GM21381 (cell line): ENCODE data around the gene CROCC2.

Source experiments
- ATAC-seq: cut with Tn5 transposase; IDR thresholded peaks from one replicate; pipeline ENCODE4 v1.9.1; 2021; ENCODE audit warnings: mild to moderate bottlenecking, moderate library complexity; ENCODE audit not compliant: unreplicated experiment

The CROCC2 gene

DNA sequence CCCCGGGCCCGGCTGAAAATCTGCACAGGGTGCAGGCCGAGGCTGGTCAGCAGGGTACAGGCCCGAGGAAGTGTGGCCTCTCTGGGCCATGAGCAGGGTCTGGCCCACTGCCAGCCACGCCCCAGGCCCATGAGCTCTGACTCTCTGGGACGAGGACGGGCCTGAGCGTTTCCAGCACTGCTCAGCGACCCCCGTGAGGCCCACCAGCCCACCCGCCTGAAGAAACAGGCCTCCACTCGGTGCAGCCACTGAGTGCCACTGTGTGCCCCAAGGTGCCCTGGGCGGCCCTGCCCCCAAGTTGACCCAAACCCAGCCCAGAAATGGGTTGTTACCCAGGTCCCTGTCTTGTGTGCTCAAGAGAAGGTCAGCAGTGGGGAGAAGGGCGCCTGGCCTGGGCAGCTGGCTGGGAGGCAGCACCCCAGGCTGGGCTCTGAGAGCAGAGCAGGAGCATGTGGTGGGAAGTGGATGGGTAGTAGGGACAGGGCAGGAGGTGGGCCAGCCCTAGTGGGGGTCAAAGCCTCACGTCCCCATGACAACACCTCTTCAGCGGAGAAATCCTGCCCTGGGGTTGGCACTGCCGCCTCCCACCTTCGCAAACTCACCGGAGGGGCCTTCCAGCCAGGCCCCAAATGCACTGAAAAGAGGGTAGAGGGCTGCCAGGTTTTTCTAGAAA lies 90.2 kb downstream of the CROCC2 start:
- ATAC-seq: no peak

DNA sequence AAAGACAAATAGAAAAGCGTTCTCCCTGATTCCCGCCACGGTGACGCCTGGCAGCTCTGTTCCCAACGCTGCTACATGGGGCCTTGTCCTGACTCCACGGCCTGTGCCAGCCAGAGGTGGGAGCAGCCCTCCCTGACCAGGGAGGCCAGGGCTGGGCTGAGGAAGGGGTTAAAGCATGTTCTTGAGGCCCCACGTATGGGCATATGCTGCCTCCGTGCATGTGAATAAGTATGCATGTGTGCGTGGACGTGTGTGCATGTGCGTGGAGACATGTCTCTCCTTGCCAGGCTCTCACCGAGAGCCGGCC lies 90.7 kb downstream of the CROCC2 start:
- ATAC-seq: no peak

DNA sequence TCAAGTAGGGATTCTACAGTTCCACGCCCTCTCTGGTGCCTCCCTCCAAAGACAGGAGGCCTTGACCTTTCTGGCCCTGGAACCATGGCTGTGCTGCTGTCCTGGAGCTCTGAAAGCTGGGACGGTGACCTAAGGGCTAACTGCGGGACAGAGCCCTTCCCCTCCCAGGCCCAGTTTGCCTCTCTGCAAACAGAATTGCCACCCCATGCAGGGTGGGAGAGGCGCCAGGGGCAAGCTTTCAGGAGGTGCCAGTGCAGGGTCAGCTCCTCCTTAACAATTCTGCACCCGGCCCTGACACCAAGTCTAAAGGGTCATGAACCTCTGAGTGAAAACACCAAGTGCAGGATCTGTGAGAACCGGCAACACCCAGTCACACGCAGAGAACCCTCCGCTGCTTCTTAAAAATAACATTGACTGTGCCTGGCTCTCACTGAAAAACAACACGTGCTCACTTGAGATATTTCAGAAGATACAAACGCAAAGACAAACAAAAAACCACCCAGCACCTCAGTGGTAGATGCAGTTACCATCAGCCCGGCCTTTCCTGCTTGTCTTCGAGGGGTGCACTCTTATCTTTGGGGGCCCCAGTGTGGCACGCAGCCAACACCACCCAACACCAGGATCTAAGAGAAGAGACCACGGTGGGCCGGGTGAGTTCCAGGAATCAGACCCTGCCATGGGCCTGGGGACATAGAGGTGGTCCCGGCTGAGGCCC lies 91.2 kb downstream of the CROCC2 start:
- no peak for ATAC-seq

DNA sequence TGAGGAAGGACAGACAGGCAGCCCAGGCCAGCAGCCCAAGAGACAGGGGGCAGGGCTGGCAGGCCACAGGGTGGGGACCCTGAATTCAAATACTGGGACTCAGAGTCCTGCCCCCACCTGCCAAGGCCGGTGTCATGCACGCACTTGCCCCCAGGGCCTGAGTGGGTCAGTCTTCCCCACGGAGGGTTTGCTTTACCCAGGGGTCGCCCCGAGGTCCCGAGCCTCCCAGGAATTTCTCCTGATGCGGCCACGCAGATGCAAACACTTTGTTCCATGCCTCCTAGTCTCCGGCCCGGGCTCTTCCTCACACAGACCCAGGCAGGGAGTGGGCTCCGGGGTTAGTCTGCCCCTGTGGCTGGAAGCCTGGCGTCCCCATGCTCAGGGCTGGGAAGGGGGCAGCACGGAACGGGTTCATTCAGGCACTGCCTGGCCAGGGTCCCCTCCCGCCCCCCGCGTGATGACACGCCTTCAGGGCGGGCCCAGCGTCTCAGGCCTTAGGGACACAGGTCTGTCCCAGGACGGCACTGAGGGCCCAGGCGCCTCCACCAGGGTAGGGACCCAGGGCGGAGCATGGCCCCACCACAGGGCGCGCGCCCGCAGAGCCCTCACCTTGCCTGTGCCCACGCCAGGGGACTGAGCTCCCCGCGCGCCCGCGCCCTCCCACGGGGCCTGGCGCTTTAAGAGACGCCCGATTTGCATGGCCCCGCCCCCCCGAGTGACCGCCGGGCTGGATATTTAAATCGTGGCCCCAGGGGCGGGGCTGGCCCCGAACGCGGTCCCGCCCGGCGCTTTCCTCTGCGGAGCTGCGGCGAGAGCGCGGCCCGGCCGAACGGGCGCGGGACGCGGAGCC lies 91.9 kb downstream of the CROCC2 start, which contains the start of gene SNED1:
Gene SNED1 (plus strand): TSS at position 763 of the 850 bp plus-strand sequence. CDS start 220 bp downstream, outside the sequence.
- ATAC-seq: no peak

DNA sequence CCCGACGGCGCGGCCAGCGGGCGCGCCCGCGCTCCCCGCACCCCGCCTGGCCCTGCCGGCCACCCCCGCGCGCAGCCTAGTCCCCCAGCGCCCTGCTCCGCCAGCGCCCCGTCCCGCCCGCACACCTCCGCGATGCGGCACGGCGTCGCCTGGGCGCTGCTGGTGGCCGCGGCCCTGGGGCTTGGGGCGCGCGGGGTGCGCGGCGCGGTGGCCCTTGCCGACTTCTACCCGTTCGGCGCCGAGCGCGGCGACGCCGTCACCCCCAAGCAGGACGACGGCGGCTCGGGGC lies 92.5 kb downstream of the CROCC2 start:
- no peak for ATAC-seq

DNA sequence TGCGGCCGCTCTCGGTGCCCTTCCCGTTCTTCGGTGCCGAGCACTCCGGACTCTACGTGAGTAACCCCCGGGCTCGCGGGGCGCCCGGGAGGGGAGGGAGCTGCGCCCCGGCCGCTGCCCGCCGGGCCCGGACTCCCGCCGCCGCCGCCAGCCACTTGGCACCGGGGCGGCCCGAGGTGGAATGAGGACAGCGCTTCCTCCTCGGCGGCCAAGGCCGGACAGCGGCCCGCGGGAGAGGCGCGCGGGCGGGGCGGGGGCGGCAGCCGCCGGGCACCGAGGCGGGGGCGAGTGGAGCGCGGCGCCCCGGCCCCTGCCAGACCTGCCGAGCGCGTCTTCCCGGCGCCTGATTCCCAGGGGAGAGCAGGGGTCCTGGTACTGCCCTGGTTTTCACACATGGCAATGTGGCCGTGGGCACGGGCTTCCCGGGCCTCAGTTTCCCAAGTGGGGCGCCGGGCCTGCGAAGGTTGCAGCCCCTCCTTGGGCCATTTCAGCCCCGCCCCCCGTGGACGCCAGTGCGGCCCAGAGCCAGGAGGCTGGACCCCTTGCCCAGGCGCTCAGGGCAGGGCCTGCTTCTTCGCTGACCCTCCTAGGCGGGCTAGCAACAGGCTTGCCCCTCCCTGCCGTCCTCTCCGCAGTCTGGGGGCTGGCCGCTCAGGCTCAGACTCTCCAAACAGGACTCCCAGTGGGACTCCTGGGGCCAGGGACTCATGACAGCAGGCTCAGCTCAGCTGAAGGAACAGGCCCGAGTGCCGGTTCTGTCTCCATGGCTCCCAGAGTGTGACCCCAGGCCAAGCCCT lies 93.1 kb downstream of the CROCC2 start:
- no peak for ATAC-seq

DNA sequence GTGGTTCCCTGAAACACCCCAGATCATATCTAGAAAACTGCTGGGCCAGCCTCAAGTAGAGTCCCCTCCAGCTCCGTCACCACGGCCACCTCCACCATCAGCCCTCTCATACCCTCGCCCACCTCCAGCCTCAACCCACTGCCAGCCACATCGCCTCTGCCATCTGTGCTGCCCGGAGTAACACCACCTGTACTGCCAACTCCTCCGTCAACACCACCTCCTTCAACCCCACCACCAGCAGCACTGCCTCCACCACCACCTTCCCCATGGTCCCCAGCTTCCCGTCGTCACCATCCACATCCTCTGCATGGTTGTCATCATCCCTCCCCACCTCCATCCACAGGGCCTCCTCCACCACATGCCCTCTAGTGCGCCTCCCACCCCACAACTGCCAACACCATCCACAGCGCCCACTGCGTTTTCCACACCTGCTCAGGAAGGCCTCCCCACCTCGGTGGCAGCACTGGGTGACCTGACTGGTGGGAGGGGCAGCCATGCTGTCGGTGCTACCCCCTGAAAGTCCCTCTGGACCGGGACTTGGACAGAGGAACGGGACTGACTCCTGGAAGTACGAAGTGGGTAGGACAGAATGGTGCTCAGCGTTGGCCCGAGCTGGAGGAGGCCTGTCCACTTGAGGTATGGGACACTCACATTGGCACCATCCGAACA lies 93.9 kb downstream of the CROCC2 start:
- ATAC-seq: no peak

DNA sequence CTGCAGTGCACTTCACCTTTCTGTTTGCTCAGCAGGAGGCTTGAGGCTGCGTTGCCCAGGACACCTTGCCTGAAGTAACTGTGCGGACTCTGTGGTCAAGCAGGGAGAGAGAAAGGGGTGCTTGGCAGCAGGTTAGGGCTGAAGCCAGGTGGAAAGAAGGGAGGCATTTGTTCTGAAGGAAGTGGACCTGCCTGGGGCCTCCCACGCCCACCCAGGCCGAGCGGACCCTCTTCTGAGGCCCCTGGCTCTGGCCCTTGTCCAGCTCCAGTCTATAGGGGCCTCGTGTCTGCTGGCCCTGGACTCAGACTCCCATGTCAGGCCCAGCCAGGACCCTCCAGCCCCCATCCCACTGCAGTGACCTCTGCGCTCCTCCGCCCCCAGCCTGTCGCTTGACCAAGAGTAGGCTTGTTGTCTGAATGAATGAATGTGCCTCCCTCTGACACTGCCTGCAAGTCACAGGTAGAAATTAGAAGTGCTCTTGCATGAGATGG lies 94.7 kb downstream of the CROCC2 start:
- no peak for ATAC-seq

DNA sequence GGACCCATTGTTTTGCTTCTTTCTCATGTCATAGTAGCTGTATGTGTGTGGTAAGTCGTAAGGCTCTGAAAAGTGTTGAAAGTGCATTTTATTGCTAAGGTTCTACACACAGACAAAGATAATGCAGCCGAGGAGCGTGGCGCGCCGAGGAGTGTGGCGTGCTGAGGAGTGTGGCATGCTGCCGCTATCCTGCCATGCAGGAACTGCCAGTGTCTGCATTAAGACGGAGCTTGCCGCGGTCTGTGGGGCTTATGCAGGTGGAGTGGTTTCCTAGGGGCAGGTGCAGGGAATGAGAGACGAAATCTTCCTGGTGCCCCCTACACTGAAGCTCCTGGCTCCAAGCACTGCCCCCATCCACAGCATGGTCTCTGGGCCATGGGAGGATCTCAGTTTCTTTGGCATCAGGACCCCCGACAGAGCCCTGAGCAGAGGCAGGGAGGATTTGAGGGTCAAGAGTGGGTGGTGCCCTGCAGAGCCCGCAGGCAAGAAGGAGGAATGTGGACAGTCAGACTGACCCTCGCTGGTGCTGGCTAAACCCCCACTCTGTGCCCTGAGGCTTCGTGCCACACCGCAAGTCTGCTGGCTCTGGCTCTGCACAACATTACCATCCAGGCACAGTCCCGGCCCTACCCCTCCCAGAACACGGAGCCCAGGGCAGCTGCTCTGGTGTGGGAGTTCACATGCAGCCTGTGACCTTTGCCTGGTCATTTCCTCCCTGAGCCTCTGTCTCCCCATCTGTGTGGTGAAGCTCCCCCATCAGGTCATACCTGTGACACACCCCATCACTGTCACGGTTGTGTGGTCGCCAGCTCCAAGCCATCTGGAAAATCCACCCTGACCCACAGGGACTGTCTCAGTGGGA lies 95.5 kb downstream of the CROCC2 start:
- ATAC-seq: no peak

DNA sequence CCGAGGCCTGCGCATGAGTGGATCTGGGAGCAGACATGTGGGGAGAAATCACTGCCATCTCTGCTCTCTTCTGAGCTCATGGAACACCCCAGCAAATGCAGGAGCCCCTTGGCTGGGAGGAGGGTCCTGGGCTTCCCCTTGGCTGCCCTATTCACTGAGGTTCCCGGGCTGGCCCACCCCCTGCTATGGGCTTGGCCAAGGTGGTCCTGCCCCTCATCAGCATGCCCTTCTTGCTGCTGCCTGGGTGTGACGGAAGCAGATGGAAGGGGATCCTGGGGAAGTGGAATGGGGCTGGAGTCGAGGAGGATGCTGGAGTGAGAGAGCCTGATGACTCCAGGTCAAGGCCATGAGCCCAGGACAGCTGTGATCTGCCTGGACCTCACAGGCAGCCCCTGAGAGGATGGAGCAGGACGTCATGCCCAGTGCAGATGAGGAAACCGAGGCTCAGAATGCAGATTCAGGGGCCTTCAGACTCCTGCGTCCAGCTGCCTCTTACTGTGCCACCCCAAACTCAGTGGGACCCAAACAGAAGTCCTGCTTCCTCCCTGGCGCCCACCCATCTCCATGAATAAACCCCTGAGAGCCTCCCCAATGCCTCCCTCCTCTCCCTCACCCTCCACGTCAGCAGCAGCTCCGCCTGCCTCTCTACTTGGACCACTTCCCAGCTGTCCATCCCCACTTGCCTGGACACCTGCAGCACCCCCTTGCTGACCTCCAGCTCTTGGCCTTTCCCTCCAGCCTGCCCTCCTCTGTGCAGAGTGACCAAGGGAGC lies 96.3 kb downstream of the CROCC2 start:
- no peak for ATAC-seq

DNA sequence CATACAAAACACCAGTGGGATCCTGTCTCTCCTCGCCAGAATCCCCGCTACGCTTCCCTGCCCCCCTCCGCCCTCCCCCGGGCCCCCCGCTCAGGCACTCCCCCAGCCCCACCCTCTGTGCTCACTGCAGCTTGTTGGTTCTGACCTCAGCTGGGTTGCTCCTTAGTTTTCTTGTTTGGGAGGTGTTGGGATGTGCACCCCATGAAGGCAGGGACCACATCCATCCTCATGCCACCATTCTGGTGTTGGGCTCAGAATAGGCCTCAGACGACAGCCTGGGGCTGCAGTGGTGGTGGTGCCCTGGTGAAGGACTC lies 96.9 kb downstream of the CROCC2 start:
- no peak for ATAC-seq

DNA sequence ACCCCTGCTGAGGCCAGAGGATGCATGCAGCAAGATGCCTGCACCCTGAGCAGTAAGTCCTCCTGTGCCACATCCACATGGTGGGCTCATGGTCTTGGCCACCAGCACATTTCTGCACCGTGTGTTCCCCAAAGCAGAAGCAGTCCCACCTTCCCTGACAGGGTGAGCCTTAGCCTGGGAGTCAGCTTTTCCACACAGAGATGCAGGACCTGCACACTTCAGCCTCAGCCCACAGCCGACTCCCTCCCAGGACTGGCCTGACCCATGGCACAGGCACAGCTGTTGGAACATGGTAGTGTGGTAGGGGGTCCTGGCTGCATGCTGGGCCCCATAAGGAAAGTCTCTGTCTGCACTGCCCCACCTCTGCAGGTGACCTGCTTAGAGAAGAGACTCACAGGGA lies 97.2 kb downstream of the CROCC2 start:
- ATAC-seq: no peak

DNA sequence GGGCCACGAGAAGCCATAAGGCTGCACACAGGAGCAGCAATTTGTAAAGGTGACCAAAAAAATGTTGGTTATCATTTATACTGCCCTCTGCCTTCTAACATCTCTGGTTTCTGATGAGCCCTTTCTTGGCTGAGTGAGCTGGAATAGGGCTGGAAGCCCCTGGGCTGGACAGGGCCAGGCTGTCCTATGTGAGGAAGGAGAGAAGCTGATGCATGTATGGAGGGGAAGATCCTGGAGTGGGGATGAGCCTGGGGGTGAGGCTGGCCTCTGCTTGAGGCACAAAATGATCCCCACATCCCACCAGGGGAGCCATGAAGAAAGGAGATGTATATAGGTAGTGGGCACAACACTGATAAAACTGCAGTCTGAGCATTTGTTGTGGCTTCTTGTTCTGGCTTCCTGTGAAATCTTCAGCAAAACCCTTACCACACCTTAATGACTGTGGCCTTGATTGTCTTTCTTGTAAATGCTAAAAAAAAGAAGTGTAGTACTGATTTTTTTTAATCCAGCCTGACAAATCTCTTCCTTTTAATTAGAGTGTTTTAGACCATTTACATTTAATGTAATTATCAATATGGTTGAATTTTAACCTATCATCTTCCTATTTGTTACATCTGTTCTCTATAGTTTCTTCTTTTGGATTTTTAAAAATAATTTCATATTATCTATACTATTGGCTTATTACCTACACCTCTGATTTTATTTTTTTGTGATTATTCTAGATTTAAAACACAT lies 97.9 kb downstream of the CROCC2 start:
- no peak for ATAC-seq

DNA sequence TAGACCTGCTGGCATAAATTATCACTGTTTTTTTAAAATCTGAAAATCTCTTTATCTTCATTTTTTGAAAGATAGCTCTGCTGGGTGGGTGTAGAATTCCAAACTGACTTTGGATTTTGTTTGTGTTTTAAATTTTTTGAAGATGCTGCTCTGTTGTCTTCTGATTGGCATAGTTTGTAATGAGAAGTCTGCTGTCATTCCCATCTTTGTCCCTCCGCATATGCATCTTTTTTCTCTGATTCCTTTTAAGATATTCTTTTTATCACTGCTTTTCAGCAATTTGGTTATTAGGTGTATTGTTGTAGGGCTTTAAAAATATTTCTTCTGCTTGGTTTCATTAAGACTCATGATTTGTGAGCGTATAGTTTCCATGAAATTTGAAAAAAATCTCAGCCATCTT lies 99.4 kb downstream of the CROCC2 start:
- no peak for ATAC-seq

DNA sequence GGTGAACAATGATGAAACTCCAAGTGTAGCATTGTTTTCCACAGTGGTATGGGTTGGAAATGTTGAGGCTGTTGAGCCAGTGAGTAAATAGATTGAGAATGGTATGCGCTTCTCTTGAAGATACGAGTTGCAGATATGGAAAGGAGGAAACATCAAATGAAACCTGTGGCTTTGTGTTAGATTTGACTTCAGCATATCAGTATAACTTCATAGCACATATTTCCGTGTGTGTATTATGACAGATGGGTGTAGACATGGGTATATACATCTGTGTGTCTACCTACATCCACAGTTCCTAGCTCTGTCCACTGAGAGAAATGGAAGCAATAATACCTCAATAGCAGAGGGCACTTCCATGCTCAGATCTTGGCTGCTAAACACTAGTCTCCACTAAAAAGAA lies 100.3 kb downstream of the CROCC2 start:
- no peak for ATAC-seq

DNA sequence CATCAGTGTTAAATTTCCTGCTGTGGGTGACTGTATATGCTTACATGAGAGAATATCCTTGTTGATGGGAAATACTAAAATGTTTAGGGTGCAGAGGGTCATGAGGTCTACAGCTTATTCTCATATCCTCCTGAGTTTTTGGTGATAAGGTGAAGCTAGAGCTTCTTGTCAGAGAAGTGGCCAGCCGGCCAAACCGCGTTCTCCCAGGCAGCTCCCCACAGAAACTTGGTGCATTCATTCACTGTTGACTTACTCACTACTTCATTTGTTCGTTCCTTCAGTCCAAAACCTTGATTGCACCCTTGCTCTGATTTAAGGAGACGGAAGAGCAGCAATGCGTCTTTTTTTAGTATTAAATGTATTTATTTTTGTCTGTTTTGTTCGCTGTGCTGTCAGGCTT lies 101.0 kb downstream of the CROCC2 start:
- no peak for ATAC-seq

DNA sequence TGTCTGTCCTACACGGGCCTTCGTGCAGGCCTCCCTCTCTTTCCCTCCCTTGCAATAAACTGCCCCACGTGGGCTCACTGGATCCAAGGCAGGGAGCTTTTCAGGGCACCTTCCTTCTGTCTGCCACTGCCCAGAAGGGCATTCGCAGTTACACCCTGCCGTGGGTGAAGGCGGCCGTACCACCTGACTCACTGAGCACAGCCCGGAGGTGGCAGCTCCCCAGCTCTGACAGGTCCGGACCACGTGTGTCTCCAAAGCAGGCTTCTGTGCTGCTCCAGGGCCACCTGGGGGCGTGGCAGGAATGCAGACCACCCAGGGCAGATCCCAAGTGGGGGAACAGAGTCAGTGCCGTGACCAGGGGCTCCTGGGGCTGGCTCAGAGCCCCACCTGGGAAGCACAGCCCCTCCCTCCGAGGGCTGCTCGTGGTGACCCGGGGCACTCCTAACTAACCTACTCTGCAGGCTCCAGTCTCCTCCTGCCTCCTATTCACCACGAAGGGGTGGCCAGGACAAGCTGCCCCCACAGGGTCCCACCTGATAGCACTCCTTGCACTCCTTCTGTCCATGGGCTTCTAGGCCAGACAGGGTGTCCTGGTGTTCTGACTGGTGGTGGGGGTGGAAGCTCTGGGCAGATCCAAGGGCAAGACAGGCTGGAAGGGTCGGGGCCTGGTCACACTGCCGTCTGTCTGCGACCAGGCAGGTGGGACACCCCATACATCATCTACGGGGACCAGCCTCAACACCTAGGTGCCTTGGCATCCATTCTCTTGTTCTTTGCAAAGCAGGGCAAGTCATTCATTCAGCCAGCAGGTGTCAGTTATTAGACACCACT lies 102.0 kb downstream of the CROCC2 start:
- ATAC-seq: no peak

DNA sequence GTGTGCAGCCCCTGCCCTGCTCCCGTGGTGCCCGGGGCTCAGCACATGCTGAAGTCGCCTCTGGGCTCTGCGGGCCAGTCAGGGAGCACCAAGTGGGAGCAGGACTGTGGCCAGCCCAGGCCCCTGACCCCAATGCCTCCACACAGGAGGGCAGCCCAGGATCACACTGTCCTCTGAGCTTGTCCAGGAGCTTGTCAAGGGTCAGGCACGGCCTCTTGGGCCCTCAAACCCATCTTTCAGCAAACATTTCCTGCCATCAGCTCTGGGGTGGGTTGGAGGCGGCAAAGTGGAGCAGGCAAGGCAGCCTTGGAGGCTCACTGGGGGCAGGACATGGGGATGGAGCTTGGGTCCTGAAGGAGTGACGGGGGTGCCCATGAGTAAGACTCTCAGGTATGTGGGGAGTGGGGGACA lies 102.6 kb downstream of the CROCC2 start:
- ATAC-seq: no peak
